ENCODE data around the gene TFIP11. TPM values are rescaled to one million over a fixed set of nuclear protein-coding genes. Genes with fewer than 3 reads are reported as not detected.

The TFIP11 gene
- total RNA-seq, 2 experiments from 2014 or later = 45.9 to 50.1 TPM

DNA sequence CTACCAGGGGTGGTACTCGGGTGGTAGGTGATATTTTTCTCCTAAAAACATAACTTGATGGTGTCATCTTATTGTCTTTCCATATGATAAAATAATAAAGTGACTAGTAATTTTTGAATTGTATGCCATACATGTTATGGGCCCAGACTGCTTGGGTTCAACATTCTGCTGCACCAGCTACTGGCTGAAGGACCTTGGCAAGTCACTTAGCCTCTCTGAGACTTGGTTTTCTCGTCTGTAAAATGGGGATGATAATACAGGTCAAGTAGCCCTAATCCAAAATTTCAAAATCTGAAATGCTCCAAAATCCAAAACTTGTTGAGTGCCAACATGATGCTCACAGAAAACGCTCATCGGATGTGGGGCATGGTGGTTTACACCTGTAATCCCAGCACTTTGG is 35.6 kb upstream of the TFIP11 start:
- H3K27me3 Mint-ChIP-seq = no peaks in the 10 kb centered on the region

DNA sequence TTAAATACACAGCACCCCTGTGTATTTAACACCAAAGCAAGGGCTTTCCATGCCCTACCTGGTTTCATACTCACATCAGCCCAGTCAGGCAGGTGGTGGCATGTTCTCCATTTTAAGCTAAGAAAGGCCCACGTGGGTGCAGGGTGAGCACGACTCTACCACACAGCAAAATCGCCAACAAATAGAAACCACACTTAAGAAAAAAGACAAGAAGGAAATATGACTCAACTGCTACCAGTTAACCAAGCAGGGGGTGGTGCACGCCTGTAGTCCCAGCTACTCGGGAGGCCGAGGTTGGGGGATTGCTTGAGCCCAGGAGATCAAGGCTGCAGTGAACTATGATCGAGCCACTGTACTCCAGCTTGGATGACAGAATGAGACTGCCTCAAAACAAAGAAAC is 35.2 kb upstream of the TFIP11 start:
- Mint-ChIP-seq H3K4me3 (no peak overlapping the region), H3K4me1 (peaks cover 52% of the 10 kb centered on the region), H3K9me3 (peaks cover 3% of the 10 kb centered on the region), H3K27ac (peak overlapping the region; percentile 79), H3K27me3 (no peaks in the 10 kb centered on the region), H3K36me3 (peaks cover 28% of the 10 kb centered on the region)
- peak; percentile 42 for DNase-seq

More for the DNA sequence above, 35.6 kb upstream of the TFIP11 start:
- no peak for DNase-seq
- H3K36me3 Mint-ChIP-seq = peaks cover 28% of the 10 kb centered on the region
- peaks cover 3% of the 10 kb centered on the region for H3K9me3 Mint-ChIP-seq
- peaks cover 50% of the 10 kb centered on the region for H3K4me1 Mint-ChIP-seq
- H3K4me3 Mint-ChIP-seq = no peak overlapping the region
- peak overlapping the region; percentile 79 for H3K27ac Mint-ChIP-seq

DNA sequence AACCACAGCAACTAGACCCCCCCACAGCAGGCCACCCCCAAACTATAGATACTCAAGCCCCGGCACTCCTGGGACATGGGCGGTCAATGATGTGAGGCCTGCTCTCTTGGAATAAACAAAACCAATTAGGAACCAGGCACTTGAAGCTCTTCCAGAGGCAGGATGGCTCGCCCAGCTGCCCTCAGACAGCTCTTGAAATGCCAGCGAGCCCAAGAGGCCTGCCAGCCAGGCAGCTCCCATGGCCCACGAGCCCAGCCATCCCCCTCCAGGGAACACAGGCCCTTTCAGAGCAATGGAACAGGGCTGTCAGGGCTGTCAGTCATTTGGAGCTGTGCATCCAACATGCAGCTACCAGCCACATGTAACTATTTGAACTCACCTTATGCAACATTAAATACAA is 34.0 kb upstream of the TFIP11 start:
- DNase-seq = no peak
- Mint-ChIP-seq H3K4me1 (peaks cover 50% of the 10 kb centered on the region), H3K27ac (peak overlapping the region; percentile 79), H3K36me3 (peaks cover 28% of the 10 kb centered on the region), H3K4me3 (no peak overlapping the region), H3K9me3 (peaks cover 3% of the 10 kb centered on the region), H3K27me3 (no peaks in the 10 kb centered on the region)

- Mint-ChIP-seq H3K9me3 (peaks cover 3% of the 10 kb centered on the region), H3K4me1 (peaks cover 47% of the 10 kb centered on the region), H3K27me3 (no peaks in the 10 kb centered on the region), H3K36me3 (peaks cover 28% of the 10 kb centered on the region), H3K27ac (peak overlapping the region; percentile 79), H3K4me3 (no peak overlapping the region)
- no peak for DNase-seq
Measured at GRCh38 chr22:26545827-26546226, 33.6 kb upstream of the TFIP11 start.

- peaks cover 3% of the 10 kb centered on the region for H3K9me3 Mint-ChIP-seq
- H3K4me1 Mint-ChIP-seq = peaks cover 45% of the 10 kb centered on the region
- peak overlapping the region; percentile 30 for H3K27ac Mint-ChIP-seq
- H3K4me3 Mint-ChIP-seq = no peak overlapping the region
- no peak for DNase-seq
- peaks cover 31% of the 10 kb centered on the region for H3K36me3 Mint-ChIP-seq
- H3K27me3 Mint-ChIP-seq = no peaks in the 10 kb centered on the region
Measured at GRCh38 chr22:26545385-26545784, 33.1 kb upstream of the TFIP11 start.

DNA sequence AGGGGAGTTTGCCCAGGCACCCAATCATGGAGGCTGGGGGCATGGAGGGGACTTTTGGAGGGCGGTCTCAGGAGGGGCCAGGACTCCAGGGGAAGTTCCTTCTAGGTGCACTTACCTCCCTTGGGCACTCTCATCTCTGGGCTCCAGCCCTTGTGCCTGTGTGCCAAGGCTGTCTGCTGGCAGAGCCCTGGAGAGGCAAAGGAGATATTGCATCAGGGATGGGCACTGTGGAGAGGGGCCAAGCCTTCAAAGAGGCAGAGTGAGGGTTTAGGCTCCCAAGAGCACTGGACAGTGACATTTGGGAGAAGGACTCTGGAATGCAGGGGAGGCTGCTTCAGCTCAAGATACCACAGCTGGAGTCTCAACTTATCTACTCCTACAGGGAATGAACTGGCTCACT is 32.2 kb upstream of the TFIP11 start:
- no peak for DNase-seq
- H3K4me3 Mint-ChIP-seq = no peak overlapping the region
- H3K9me3 Mint-ChIP-seq = peaks cover 3% of the 10 kb centered on the region
- H3K27me3 Mint-ChIP-seq = no peaks in the 10 kb centered on the region
- peak overlapping the region; percentile 45 for H3K27ac Mint-ChIP-seq
- peaks cover 40% of the 10 kb centered on the region for H3K4me1 Mint-ChIP-seq
- H3K36me3 Mint-ChIP-seq = peaks cover 31% of the 10 kb centered on the region

GRCh38 chr22:26542831-26543230 is 30.6 kb upstream of the TFIP11 start:
- H3K9me3 Mint-ChIP-seq = peaks cover 3% of the 10 kb centered on the region
- H3K27ac Mint-ChIP-seq = peak overlapping the region; percentile 76
- H3K27me3 Mint-ChIP-seq = no peaks in the 10 kb centered on the region
- DNase-seq = peak; percentile 11
- H3K4me3 Mint-ChIP-seq = no peak overlapping the region
- H3K4me1 Mint-ChIP-seq = peaks cover 38% of the 10 kb centered on the region
- H3K36me3 Mint-ChIP-seq = peaks cover 32% of the 10 kb centered on the region

GRCh38 chr22:26541167-26541819 is 29.0 kb upstream of the TFIP11 start:
- Mint-ChIP-seq H3K27me3 (no peaks in the 10 kb centered on the region), H3K4me1 (peaks cover 28% of the 10 kb centered on the region), H3K4me3 (no peak overlapping the region), H3K9me3 (no peaks in the 10 kb centered on the region), H3K27ac (no peak overlapping the region), H3K36me3 (peaks cover 18% of the 10 kb centered on the region)
- no peak for DNase-seq

DNA sequence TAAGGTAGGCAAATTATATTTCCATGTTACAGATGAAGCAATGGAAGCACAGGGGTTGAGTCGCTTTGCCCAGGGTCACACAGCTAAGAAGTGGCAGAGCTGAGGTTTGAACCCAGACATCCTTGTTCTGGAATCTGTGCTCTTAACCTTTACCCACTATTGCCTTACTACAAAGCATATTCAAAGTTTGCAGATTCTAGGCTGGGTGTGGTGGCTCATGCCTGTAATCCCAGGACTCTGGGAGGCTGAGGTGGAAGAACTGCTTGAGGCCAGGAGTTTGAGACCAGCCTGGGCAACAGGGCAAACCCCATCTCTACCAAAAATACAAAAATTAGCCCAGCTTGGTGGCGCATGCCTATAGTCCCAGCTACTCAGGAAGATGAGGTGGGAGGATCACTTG is 27.8 kb upstream of the TFIP11 start:
- Mint-ChIP-seq H3K27me3 (no peaks in the 10 kb centered on the region), H3K4me3 (no peak overlapping the region), H3K27ac (no peak overlapping the region), H3K4me1 (peaks cover 36% of the 10 kb centered on the region), H3K36me3 (peaks cover 15% of the 10 kb centered on the region), H3K9me3 (no peaks in the 10 kb centered on the region)
- DNase-seq = no peak

GRCh38 chr22:26536762-26537134 is 24.5 kb upstream of the TFIP11 start:
- Mint-ChIP-seq H3K36me3 (peaks cover 18% of the 10 kb centered on the region), H3K27me3 (no peaks in the 10 kb centered on the region), H3K4me3 (no peak overlapping the region), H3K4me1 (peaks cover 33% of the 10 kb centered on the region), H3K9me3 (no peaks in the 10 kb centered on the region), H3K27ac (no peak overlapping the region)
- DNase-seq = no peak

DNA sequence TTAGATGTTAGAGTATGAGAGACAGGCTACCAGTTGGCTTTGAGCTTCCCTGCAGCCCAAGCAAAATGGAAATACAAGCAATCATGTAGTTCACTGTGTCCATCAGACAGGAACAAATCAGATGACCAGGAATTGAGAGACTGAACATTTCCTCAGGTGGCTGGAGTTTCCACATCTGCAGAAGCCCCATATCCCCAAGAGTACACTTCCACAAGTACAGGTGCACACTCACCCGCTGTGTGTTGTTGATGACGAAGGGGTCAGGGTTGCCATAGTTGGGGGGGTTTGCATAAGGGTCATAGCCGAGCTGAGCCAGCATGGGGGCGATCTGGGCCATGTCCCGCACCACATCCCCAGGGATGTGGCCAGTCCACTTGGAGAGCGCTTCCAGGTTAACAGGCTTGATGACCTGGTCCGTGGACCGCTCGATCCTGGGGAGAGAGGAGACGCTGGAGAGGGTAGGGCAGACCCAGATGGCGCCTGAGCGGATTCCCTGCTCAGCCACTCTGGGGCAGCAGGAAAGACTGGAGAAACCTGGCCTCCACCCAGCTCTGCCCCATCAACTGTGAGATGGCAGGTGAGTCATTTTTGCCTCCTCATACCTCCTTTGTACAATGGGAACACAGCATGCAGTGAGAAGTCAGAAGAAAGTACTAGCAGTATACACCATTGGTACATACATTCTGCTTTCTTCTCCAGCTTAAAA is 23.9 kb upstream of the TFIP11 start:
- Mint-ChIP-seq H3K27me3 (no peaks in the 10 kb centered on the region), H3K9me3 (no peaks in the 10 kb centered on the region), H3K27ac (no peak overlapping the region), H3K36me3 (peaks cover 18% of the 10 kb centered on the region), H3K4me1 (peaks cover 33% of the 10 kb centered on the region), H3K4me3 (no peak overlapping the region)
- DNase-seq = no peak

DNA sequence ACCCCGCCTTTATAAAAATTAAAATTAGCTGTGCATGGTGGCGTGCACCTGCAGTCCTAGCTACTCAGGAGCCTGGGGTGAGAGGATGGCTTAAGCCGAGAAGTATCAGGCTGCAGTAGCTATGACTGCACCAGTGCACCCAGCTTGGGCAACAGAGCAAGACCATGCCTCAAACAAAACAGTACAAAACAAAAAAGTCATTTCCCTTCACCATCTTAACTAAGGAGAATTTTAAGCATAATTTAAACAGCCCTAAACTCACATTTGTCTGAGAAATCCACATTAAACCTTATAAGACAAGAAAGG is 23.3 kb upstream of the TFIP11 start:
- H3K4me1 Mint-ChIP-seq = peaks cover 33% of the 10 kb centered on the region
- H3K36me3 Mint-ChIP-seq = peaks cover 21% of the 10 kb centered on the region
- H3K4me3 Mint-ChIP-seq = no peak overlapping the region
- H3K27ac Mint-ChIP-seq = peak overlapping the region; percentile 76
- H3K9me3 Mint-ChIP-seq = no peaks in the 10 kb centered on the region
- DNase-seq = no peak
- H3K27me3 Mint-ChIP-seq = no peaks in the 10 kb centered on the region

- no peak for DNase-seq
- Mint-ChIP-seq H3K27ac (peak overlapping the region; percentile 76), H3K27me3 (no peaks in the 10 kb centered on the region), H3K4me1 (peaks cover 33% of the 10 kb centered on the region), H3K4me3 (no peak overlapping the region), H3K36me3 (peaks cover 20% of the 10 kb centered on the region), H3K9me3 (no peaks in the 10 kb centered on the region)
Measured at GRCh38 chr22:26534874-26535602, 22.8 kb upstream of the TFIP11 start.

- Mint-ChIP-seq H3K4me1 (peaks cover 33% of the 10 kb centered on the region), H3K36me3 (peaks cover 21% of the 10 kb centered on the region), H3K4me3 (no peak overlapping the region), H3K27me3 (no peaks in the 10 kb centered on the region), H3K27ac (peak overlapping the region; percentile 6), H3K9me3 (no peaks in the 10 kb centered on the region)
- no peak for DNase-seq
Measured at GRCh38 chr22:26534171-26534855, 22.0 kb upstream of the TFIP11 start.

- H3K4me1 Mint-ChIP-seq = peaks cover 13% of the 10 kb centered on the region
- H3K4me3 Mint-ChIP-seq = no peak overlapping the region
- peaks cover 17% of the 10 kb centered on the region for H3K36me3 Mint-ChIP-seq
- no peaks in the 10 kb centered on the region for H3K27me3 Mint-ChIP-seq
- DNase-seq = no peak
- no peak overlapping the region for H3K27ac Mint-ChIP-seq
- no peaks in the 10 kb centered on the region for H3K9me3 Mint-ChIP-seq
Measured at GRCh38 chr22:26529345-26529744, 17.1 kb upstream of the TFIP11 start.
